Activated CD4-positive, alpha-beta T cell treated with anti-CD3 and anti-CD28 coated beads, Interleukin-2, amount 10 ng/mL, durations not matched to agents 7 days and 5 days (primary cell): Measurements from ENCODE around the gene AGO4. TPM values are rescaled to one million over a fixed set of nuclear protein-coding genes. Genes with fewer than 3 reads are reported as not detected.
"Not testable (repeated sequence)": the region's sequence is repeated elsewhere in the genome, so short reads cannot be mapped to it uniquely, and the experiment has no call there.

Experiments
- CTCF ChIA-PET: fragments of 350-600 bp; sonication (Branson Sonifier 250); formaldehyde crosslinking; loops from one replicate; lab custom pipeline; 2021; ENCODE audit warnings: antibody characterized with exemption; lab: Charles Lee
- POLR2A ChIA-PET: fragments of 350-600 bp; sonication (Branson Sonifier 250); formaldehyde crosslinking; loops from one replicate; lab custom pipeline; 2021; ENCODE audit warnings: antibody characterized with exemption; lab: Charles Lee
- DNase-seq: peaks from one replicate; pipeline ENCODE4 v3.0.0-alpha.2; 2020
- H3K27ac Mint-ChIP-seq: one replicate; pipeline ENCODE4 v1.8.0; 2021; ENCODE audit warnings: mild to moderate bottlenecking, moderate library complexity, mixed read lengths
- H3K27me3 Mint-ChIP-seq: one replicate; pipeline ENCODE4 v1.8.0; 2021; ENCODE audit warnings: mixed read lengths
- H3K36me3 Mint-ChIP-seq: one replicate; pipeline ENCODE4 v1.8.0; 2021; ENCODE audit warnings: low read depth, mixed read lengths
- H3K4me1 Mint-ChIP-seq: one replicate; pipeline ENCODE4 v1.8.0; 2021; ENCODE audit warnings: mixed read lengths
- H3K4me3 Mint-ChIP-seq: one replicate; pipeline ENCODE4 v1.8.0; 2021; ENCODE audit warnings: mild to moderate bottlenecking, moderate library complexity, mixed read lengths
- H3K9me3 Mint-ChIP-seq: one replicate; pipeline ENCODE4 v1.8.0; 2021; ENCODE audit warnings: mixed read lengths
- total RNA-seq, 2 experiments: library from RNA; stranded (reverse); gene quantifications; one replicate each; pipeline ENCODE4 v1.2.3, GENCODE V29; 2021

The AGO4 gene
- total RNA-seq, 2 experiments from 2014 or later = 14.7 to 17.5 TPM

DNA sequence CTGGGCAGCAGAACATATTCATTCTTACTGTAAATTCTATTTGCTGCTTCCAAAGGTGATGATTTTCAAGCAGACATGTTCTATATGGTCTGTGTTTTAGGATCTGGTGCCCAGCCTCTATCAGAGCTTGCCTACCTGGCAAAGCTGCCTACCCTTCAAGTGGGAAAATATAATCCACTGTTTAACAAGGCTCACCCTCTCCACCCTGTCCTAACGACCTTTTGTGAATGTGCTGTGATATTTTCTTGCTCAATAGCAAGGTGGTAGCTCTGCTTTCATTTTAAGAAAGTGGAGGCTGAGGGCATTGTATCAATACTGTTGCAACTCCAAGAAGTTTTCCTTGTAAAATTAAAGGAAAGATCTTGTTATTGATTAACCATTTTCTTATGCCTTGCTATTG lies 49.1 kb downstream of the AGO4 start:
- Mint-ChIP-seq H3K4me3 (no peak overlapping the region), H3K36me3 (no peaks in the 10 kb centered on the region), H3K27ac (no peak overlapping the region), H3K4me1 (no peaks in the 10 kb centered on the region), H3K27me3 (peaks cover 5% of the 10 kb centered on the region), H3K9me3 (no peaks in the 10 kb centered on the region)
- ChIA-PET POLR2A (no interaction called here), CTCF (interaction anchor here (0.6 kb wide), 1 partner anchor 276 kb away, joined by 4 read pairs; no protein-coding TSS in a partner anchor)
- no peak for DNase-seq

DNA sequence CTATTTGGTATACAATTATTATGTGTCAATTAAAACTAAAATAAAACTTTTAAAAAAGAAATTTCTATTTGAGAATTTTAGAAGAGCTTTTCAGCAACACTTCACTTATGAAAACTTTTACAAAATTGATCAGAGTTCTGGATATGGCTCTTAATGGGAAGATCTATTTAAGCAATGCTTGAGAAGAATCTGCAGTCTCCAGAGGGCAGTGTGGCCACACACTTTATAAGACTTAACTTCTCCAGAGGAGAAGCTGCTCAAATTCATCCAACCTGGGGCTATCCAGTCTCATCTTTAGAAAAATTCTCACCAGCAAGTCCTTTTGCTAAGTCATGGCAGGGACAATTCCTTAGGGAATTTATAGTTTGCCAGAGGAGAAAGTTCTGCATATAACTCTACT lies 50.0 kb downstream of the AGO4 start:
- Mint-ChIP-seq H3K4me1 (no peaks in the 10 kb centered on the region), H3K4me3 (no peak overlapping the region), H3K9me3 (no peaks in the 10 kb centered on the region), H3K27ac (no peak overlapping the region), H3K36me3 (no peaks in the 10 kb centered on the region), H3K27me3 (peaks cover 6% of the 10 kb centered on the region)
- CTCF ChIA-PET = no interaction called here
- DNase-seq = no peak
- POLR2A ChIA-PET = no interaction called here

DNA sequence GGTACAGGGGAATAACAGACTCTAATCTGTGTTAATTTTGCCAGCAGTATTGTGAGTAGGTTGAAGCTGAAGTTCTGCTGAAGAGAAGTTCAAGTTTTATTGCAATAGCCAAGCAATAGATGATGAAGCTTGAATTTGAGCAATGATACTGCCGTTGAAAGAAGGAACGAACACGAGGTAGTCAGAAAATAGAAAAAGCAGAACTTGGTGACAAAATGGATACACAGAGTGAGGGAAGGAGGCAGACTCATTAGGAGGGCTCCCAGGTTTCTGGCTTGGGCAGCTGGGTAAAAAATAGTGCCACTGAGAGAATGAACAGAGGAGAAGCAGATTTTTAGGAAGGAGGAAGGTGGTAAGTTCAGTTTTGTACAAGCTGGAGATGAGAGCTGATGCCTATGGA lies 52.9 kb downstream of the AGO4 start:
- Mint-ChIP-seq H3K36me3 (no peaks in the 10 kb centered on the region), H3K27ac (no peak overlapping the region), H3K4me3 (no peak overlapping the region), H3K9me3 (no peaks in the 10 kb centered on the region), H3K27me3 (peaks cover 10% of the 10 kb centered on the region), H3K4me1 (no peaks in the 10 kb centered on the region)
- ChIA-PET POLR2A (no interaction called here), CTCF (interaction anchor here (1.2 kb wide), 1 partner anchor 123 kb away, joined by 3 read pairs; no protein-coding TSS in a partner anchor)
- DNase-seq = no peak

DNA sequence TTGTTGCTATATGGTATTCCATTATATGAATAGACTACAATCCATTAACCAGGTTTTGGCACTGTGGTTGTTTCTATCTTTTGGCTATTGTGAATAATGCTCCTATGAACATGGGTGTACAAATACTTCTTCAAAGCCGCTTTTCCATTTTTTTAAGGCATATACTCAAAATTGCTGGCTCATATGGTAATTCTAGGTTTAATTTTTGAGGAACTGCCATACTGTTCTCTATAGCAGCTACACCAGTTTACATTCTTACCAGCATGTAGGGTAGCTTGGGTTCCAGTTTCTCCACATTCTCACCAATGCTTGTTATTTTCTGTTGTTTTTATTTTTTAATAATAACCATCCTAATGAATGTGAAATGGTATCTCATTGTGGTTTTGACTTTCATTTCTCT lies 55.3 kb downstream of the AGO4 start:
- H3K27ac Mint-ChIP-seq = no peak overlapping the region
- no peaks in the 10 kb centered on the region for H3K4me1 Mint-ChIP-seq
- H3K4me3 Mint-ChIP-seq = no peak overlapping the region
- H3K36me3 Mint-ChIP-seq = no peaks in the 10 kb centered on the region
- H3K27me3 Mint-ChIP-seq = peaks cover 10% of the 10 kb centered on the region
- CTCF ChIA-PET = interaction anchor here (1.0 kb wide), 1 partner anchor 10 kb away, joined by 3 read pairs; no protein-coding TSS in a partner anchor
- POLR2A ChIA-PET = no interaction called here
- no peaks in the 10 kb centered on the region for H3K9me3 Mint-ChIP-seq
- no peak for DNase-seq

DNA sequence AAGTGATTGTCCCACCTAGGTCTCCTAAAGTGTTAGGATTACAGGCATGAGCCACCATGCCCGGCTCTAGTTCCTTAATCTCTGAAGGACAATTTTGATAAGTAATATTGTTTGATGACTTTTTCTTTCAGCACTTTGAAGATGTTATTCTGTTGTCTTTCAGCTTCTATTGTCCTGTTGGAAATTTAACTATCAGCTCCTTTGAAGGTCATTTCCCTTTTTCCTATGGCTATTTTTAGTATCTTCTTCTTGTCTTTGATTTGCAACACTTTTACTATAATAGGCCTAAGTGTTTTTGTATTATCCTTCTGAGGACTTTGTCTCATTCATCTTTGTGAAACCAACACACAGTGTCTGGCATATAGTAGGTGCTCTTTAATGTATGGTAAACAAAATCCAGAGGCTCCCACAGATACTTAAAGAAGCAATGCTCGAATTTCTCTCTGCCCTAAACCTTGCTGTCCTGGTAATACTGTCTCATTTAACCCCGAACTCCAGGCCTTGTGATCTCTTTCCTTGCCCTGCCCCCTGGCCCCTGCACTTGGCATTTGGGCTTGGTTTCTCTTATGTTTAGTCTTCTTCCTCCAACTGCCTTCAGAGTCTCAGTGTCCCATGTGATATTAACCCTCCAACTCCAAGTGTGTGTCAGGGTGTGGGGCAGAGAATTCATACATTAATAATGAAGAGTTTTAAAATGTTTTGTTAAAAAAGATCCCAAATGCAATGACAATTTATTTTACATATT lies 56.2 kb downstream of the AGO4 start:
- POLR2A ChIA-PET = no interaction called here
- DNase-seq = no peak
- Mint-ChIP-seq H3K9me3 (no peaks in the 10 kb centered on the region), H3K27ac (no peak overlapping the region), H3K4me3 (no peak overlapping the region), H3K27me3 (peaks cover 10% of the 10 kb centered on the region), H3K36me3 (no peaks in the 10 kb centered on the region), H3K4me1 (no peaks in the 10 kb centered on the region)
- CTCF ChIA-PET = interaction anchor here (1.0 kb wide), 1 partner anchor 9 kb away, joined by 3 read pairs; no protein-coding TSS in a partner anchor

DNA sequence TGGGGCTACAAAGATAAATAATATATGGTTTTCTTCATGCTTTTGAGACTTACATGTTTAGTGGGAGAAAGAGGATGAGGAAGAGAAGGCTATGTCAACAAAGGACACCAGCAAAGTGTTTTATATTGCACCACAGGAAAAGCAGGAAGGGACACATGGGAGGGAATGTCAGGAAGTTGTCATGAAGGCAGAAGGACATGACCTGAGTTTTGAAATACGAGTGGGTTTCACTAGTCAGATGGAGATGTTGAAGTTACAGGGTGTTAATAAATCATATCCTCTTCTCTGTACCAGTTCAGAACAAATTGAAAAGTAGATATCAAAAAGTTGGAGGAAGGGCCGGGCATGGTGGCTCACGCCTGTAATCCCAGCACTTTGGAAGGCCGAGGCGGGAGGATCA lies 57.0 kb downstream of the AGO4 start:
- H3K9me3 Mint-ChIP-seq = no peaks in the 10 kb centered on the region
- CTCF ChIA-PET = no interaction called here
- H3K36me3 Mint-ChIP-seq = no peaks in the 10 kb centered on the region
- no peak overlapping the region for H3K27ac Mint-ChIP-seq
- POLR2A ChIA-PET = no interaction called here
- H3K4me3 Mint-ChIP-seq = no peak overlapping the region
- DNase-seq = no peak
- H3K27me3 Mint-ChIP-seq = peaks cover 10% of the 10 kb centered on the region
- H3K4me1 Mint-ChIP-seq = no peaks in the 10 kb centered on the region

DNA sequence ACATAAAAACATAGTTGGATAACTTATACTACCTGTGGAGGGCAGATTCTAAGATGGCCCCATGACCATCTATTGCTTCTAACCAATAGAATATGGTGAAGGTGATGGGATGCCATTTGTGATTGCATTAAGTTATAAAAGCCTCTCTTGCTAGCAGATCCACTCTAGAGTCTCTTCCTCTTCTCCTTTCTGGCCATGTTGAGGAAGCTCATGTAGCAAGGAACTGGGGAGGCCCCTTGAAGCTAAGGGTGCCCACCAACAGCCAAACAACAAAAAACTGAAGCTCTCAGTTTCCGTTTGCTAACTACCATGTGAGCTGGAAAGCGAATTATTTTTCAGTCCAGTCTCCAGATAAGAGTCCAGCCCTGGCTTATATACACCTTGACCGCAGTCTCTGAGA lies 59.2 kb downstream of the AGO4 start:
- ChIA-PET POLR2A (no interaction called here), CTCF (no interaction called here)
- H3K27ac Mint-ChIP-seq = no peak overlapping the region
- no peak overlapping the region for H3K4me3 Mint-ChIP-seq
- no peak for DNase-seq
- no peaks in the 10 kb centered on the region for H3K36me3 Mint-ChIP-seq
- H3K9me3 Mint-ChIP-seq = no peaks in the 10 kb centered on the region
- H3K4me1 Mint-ChIP-seq = no peaks in the 10 kb centered on the region
- H3K27me3 Mint-ChIP-seq = peaks cover 5% of the 10 kb centered on the region

DNA sequence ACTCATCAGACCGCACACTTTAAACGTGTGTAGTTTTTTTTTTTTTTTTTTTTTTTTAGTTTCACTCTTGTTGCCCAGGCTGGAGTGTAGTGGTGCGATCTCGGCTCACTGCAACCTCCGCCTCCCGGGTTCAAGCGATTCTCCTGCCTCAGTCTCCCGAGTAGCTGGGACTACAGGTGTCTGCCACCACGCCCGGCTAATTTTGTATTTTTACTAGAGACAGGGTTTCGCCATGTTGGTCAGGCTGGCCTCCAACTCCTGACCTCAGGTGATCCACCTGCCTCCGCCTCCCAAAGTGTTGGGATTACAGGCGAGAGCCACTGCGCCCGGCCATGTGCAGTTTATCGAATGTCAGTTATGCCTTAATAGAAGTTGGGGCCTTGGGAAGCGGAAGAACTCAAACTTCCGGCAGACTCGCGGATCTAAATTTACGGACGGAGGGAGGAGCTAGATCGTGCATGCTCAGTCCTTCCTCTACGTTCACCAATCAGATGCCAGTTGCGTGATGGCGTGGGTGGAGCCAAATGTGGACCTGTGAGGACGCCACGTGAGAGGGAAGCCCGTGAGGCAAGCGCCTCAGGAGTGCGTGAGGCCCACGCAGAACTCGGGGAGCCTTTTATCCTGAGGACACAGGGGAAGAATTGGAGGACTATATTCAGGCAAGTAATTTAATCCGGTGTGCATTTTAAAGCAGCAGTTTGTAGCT lies 61.6 kb downstream of the AGO4 start:
- H3K9me3 Mint-ChIP-seq, DNase-seq, H3K27me3 Mint-ChIP-seq, POLR2A ChIA-PET, H3K4me1 Mint-ChIP-seq, H3K27ac Mint-ChIP-seq, H3K4me3 Mint-ChIP-seq, H3K36me3 Mint-ChIP-seq: not testable (repeated sequence)
- CTCF ChIA-PET = interaction anchor here (0.6 kb wide), 2 partner anchors 59 to 292 kb away, joined by 3 to 4 read pairs; no protein-coding TSS in a partner anchor

DNA sequence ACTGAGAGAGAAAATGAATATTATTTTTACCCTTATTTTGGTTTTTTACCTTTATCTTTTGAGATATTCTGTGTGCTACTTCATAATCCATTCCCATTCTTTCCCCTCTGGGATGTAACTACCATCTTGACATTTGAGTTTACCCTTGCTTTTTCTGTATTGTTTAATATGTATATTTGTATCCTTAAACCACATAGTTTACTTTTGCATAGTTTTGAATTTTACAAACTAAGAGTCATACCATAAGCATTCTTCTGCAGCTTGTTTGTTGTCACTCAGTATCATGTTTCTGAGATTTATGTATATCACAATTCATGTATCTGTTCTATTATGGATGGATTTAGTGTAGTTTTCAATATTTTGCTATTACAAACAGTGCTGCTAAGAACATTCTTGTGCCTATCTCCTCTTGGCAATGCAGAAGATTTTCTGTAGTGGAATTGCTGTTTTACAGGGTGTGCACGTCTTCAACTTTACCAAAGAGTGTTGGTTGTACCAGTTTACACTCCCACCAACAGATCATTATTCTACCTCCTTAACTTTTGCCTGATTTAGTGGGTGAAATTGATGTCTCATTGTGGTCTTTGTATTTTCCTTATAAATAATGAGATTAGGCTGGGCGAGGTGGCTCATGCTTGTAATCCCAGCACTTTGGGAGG lies 63.0 kb downstream of the AGO4 start:
- POLR2A ChIA-PET = no interaction called here

DNA sequence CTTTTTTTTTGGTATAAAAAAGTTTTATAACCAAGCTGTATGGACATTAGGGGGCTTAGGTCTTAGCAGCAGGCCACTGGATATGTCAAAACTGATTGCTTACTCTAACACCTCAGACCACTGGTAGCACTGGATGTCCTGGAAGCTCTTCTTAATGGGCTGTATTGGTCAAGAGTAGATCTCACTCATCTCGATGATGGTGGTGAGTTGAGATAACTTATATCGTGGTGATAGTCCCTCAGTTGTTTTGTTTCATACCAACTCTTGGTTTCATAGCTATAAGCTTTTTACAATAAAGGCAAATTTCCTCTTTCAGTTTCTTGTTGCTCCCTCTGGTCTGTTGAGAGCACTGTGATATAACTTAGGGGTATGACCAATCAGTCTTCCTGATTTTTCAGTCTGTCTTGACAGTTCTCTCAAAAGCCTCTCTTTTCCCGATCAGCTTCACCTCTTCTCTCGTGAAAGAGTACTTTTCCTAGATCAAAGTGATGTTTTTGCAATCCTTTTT lies 65.5 kb downstream of the AGO4 start:
- H3K27me3 Mint-ChIP-seq = peaks cover 2% of the 10 kb centered on the region
- no peak for DNase-seq
- no peaks in the 10 kb centered on the region for H3K4me1 Mint-ChIP-seq
- H3K9me3 Mint-ChIP-seq = no peaks in the 10 kb centered on the region
- no peak overlapping the region for H3K27ac Mint-ChIP-seq
- ChIA-PET POLR2A (no interaction called here), CTCF (interaction anchor here (0.6 to 1.6 kb wide), 4 partner anchors 10 to 381 kb away, joined by 3 to 6 read pairs (median 4); partner anchors contain the start of gene AGO1)
- H3K36me3 Mint-ChIP-seq = no peaks in the 10 kb centered on the region
- no peak overlapping the region for H3K4me3 Mint-ChIP-seq

More for the DNA sequence above, 63.0 kb downstream of the AGO4 start:
- no peaks in the 10 kb centered on the region for H3K36me3 Mint-ChIP-seq
- no peaks in the 10 kb centered on the region for H3K4me1 Mint-ChIP-seq
- H3K27ac Mint-ChIP-seq = no peak overlapping the region
- H3K4me3 Mint-ChIP-seq = no peak overlapping the region
- DNase-seq = no peak
- H3K27me3 Mint-ChIP-seq = no peaks in the 10 kb centered on the region
- CTCF ChIA-PET = no interaction called here
- no peaks in the 10 kb centered on the region for H3K9me3 Mint-ChIP-seq

DNA sequence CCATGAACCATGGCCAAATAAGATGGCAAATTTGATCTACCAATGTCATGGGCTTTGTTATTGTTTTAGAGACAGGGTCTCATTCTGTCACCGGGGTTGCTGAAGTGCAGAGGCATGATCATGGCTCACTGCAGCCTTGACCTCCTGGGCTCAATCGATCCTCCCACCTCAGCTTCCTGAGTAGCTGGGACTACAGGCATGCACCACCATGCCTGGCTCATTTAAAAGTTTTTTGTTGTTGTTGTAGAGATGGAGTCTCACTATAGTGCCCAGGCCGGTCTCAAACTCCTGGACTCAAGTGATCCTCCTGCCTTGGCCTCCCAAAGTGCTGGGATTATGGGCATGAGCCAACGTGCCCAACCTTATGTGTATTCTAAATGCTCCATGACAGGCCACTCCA lies 66.3 kb downstream of the AGO4 start:
- H3K4me3 Mint-ChIP-seq, POLR2A ChIA-PET, H3K27ac Mint-ChIP-seq, DNase-seq, H3K9me3 Mint-ChIP-seq, H3K36me3 Mint-ChIP-seq, H3K27me3 Mint-ChIP-seq, H3K4me1 Mint-ChIP-seq: not testable (repeated sequence)
- CTCF ChIA-PET = interaction anchor here (1.3 kb wide), 1 partner anchor 9 kb away, joined by 3 read pairs; the partner anchor contains the start of gene AGO1

DNA sequence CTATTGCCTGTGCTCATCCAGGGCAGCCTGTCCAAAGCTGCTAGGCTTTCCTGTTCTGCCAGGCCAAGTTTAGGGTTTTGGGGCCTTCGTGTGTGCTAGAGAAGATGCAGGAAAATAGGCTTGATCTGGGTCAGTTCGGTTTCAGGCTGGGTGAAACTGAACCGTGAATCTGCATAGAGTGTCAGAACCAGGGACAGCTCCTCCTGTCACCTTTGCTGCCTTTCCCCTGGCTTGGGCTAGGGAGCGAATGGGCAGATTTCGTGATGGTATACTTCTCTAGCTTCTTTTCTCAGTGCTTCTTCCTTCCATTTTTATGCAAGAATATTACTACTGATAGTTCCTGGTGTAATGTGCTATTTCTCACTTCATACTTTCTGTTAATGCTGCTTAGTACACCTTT lies 69.2 kb downstream of the AGO4 start:
- Mint-ChIP-seq H3K4me3 (no peak overlapping the region), H3K4me1 (peaks cover 5% of the 10 kb centered on the region), H3K27ac (no peak overlapping the region), H3K27me3 (peaks cover 4% of the 10 kb centered on the region), H3K36me3 (no peaks in the 10 kb centered on the region), H3K9me3 (no peaks in the 10 kb centered on the region)
- DNase-seq = peak; percentile 24
- CTCF ChIA-PET = no interaction called here
- POLR2A ChIA-PET = no interaction called here
